HEK293 (cell line): ENCODE data around the gene NT5C2.

Source experiments
- CTCF ChIA-PET: fragments of 350-600 bp; formaldehyde crosslinking; extraction: SDS; loops from one replicate; lab custom pipeline; 2021; ENCODE audit warnings: antibody characterized with exemption; lab: Yijun Ruan, JAX
- POLR2A ChIA-PET: fragments of 300-600 bp; formaldehyde crosslinking; extraction: SDS; loops from one replicate; lab custom pipeline; 2020; ENCODE audit warnings: antibody characterized with exemption, inconsistent platforms; lab: Yijun Ruan, JAX
- H3K27ac ChIP-seq: fragments of 200-500 bp; sonication (Bioruptor generic); 2 replicates; pipeline ENCODE4 v1.5.1; 2014; ENCODE audit warnings: low read depth, low read length, control low read depth, inconsistent platforms; ENCODE audit errors: extremely low read depth
- H3K36me3 ChIP-seq, 2 experiments: fragments of 200-500 bp in 1 of 2; sonication (Bioruptor generic) in 1 of 2; 1 replicate in 1 of 2; 2 replicates in 1 of 2; pipeline ENCODE4 v1.5.1; 2014 to 2017; ENCODE audit warnings: inconsistent platforms in 2 of 2, low read length in 2 of 2; ENCODE audit not compliant: control insufficient read depth in 2 of 2, insufficient read depth in 1 of 2
- H3K4me1 ChIP-seq: fragments of 200-500 bp; sonication (Bioruptor generic); 2 replicates; pipeline ENCODE4 v1.5.1; 2014; ENCODE audit warnings: mild to moderate bottlenecking, low read length, inconsistent platforms; ENCODE audit not compliant: control insufficient read depth, insufficient read depth
- H3K4me3 ChIP-seq: 2 replicates; pipeline ENCODE4 v1.5.1; 2011; ENCODE audit warnings: low read depth, mild to moderate bottlenecking, control low read depth, low read length, moderate library complexity
- H3K9me3 ChIP-seq: fragments of 200-500 bp; sonication (Bioruptor generic); 2 replicates; pipeline ENCODE4 v1.5.1; 2014; ENCODE audit warnings: low read depth, low read length, inconsistent platforms; ENCODE audit not compliant: control insufficient read depth, insufficient read depth
- KLF7 ChIP-seq: fragments of 450-650 bp; formaldehyde crosslinking; IDR thresholded peaks from 2 replicates; pipeline ENCODE4 v1.5.1; 2016; ENCODE audit warnings: missing biosample characterization, missing genetic modification characterization, borderline replicate concordance
- KLF8 ChIP-seq: fragments of 450-650 bp; formaldehyde crosslinking; IDR thresholded peaks from 2 replicates; pipeline ENCODE4 v1.5.1; 2016; ENCODE audit warnings: missing biosample characterization, missing genetic modification characterization
- WT1 ChIP-seq: fragments of 450-650 bp; formaldehyde crosslinking; IDR thresholded peaks from 2 replicates; pipeline ENCODE4 v1.5.1; 2016; ENCODE audit warnings: missing biosample characterization, missing genetic modification characterization
- ZBTB49 ChIP-seq: fragments of 450-650 bp; formaldehyde crosslinking; IDR thresholded peaks from 2 replicates; pipeline ENCODE4 v1.5.1; 2016; ENCODE audit warnings: missing biosample characterization, missing genetic modification characterization, low read depth
- ZFP69B ChIP-seq: fragments of 450-650 bp; formaldehyde crosslinking; IDR thresholded peaks from 2 replicates; pipeline ENCODE4 v1.5.1; 2016; ENCODE audit warnings: missing biosample characterization, missing genetic modification characterization
- ZNF2 ChIP-seq: fragments of 450-650 bp; formaldehyde crosslinking; IDR thresholded peaks from 2 replicates; pipeline ENCODE4 v1.5.1; 2016; ENCODE audit warnings: missing biosample characterization, missing genetic modification characterization
- ZNF211 ChIP-seq: fragments of 450-650 bp; formaldehyde crosslinking; IDR thresholded peaks from 2 replicates; pipeline ENCODE4 v1.5.1; 2016; ENCODE audit warnings: low read depth, missing biosample characterization, missing genetic modification characterization
- ZNF280C ChIP-seq: fragments of 450-650 bp; formaldehyde crosslinking; IDR thresholded peaks from 2 replicates; pipeline ENCODE4 v1.5.1; 2016; ENCODE audit warnings: missing biosample characterization, missing genetic modification characterization
- ZNF292 ChIP-seq: fragments of 450-650 bp; formaldehyde crosslinking; IDR thresholded peaks from 2 replicates; pipeline ENCODE4 v1.5.1; 2016; ENCODE audit warnings: low read depth, missing biosample characterization, missing genetic modification characterization, borderline replicate concordance
- ZNF394 ChIP-seq: fragments of 450-650 bp; formaldehyde crosslinking; IDR thresholded peaks from 2 replicates; pipeline ENCODE4 v1.5.1; 2016; ENCODE audit warnings: missing biosample characterization, missing genetic modification characterization, mild to moderate bottlenecking, moderate library complexity, borderline replicate concordance
- ZNF513 ChIP-seq: fragments of 450-650 bp; IDR thresholded peaks from 2 replicates; pipeline ENCODE4 v1.5.1; 2018; ENCODE audit warnings: missing biosample characterization, missing genetic modification characterization
- ZNF791 ChIP-seq: fragments of 450-650 bp; formaldehyde crosslinking; IDR thresholded peaks from 2 replicates; pipeline ENCODE4 v1.5.1; 2016; ENCODE audit warnings: missing biosample characterization, missing genetic modification characterization
- ZNF792 ChIP-seq: fragments of 450-650 bp; formaldehyde crosslinking; IDR thresholded peaks from 2 replicates; pipeline ENCODE4 v1.5.1; 2016; ENCODE audit warnings: missing biosample characterization, missing genetic modification characterization
- ZSCAN23 ChIP-seq: fragments of 450-650 bp; formaldehyde crosslinking; IDR thresholded peaks from 2 replicates; pipeline ENCODE4 v1.5.1; 2016; ENCODE audit warnings: missing biosample characterization, missing genetic modification characterization
- ZSCAN5A ChIP-seq: fragments of 450-650 bp; formaldehyde crosslinking; IDR thresholded peaks from 2 replicates; pipeline ENCODE4 v1.5.1; 2016; ENCODE audit warnings: missing biosample characterization, missing genetic modification characterization
- TF ChIP-seq, protein P1 (sequence below): fragments of 450-650 bp; formaldehyde crosslinking; IDR thresholded peaks from 2 replicates; pipeline ENCODE4 v1.5.1; 2016; ENCODE audit warnings: missing biosample characterization, missing genetic modification characterization
- TF ChIP-seq, protein P2 (sequence below): fragments of 450-650 bp; formaldehyde crosslinking; IDR thresholded peaks from 2 replicates; pipeline ENCODE4 v1.5.1; 2016; ENCODE audit warnings: missing biosample characterization, missing genetic modification characterization
- TF ChIP-seq, protein P3 (sequence below): fragments of 450-650 bp; formaldehyde crosslinking; IDR thresholded peaks from 2 replicates; pipeline ENCODE4 v1.5.1; 2016; ENCODE audit warnings: missing biosample characterization, missing genetic modification characterization
- TF ChIP-seq, protein P4 (sequence below): fragments of 450-650 bp; formaldehyde crosslinking; IDR thresholded peaks from 2 replicates; pipeline ENCODE4 v1.5.1; 2016; ENCODE audit warnings: missing biosample characterization, missing genetic modification characterization
- TF ChIP-seq, protein P5 (sequence below): fragments of 450-650 bp; formaldehyde crosslinking; IDR thresholded peaks from 2 replicates; pipeline ENCODE4 v1.5.1; 2016; ENCODE audit warnings: missing biosample characterization, missing genetic modification characterization, borderline replicate concordance

Gene NT5C2

DNA sequence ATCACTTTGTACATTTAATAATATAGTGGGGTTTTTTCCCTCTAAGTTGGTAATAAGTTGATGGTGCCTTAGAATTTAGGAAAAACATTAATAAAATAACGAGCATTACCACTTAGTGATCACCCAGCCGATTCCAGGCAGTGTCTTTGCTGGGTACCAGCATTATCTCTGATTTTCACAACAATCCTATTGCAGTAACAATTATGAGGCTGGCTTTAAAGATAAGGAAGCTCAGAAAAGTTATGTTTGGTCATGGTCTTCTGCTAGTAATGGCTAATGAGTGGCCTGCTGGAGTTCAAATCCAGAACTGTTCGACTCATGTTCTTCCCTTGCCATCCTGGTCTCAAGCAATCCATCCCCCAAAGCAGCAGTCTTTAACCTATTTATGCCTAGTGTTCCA lies 147.1 kb downstream of the NT5C2 start:
- CTCF ChIA-PET = interaction anchor here (0.7 kb wide), 1 partner anchor 367 kb away, joined by 3 read pairs; no protein-coding TSS in a partner anchor
- TF ChIP-seq ZSCAN23 (tag by site-specific recombination) = no peak
- TF ChIP-seq KLF8 = no peak
- TF ChIP-seq ZNF791 (tag by site-specific recombination) = no peak
- no peak for TF ChIP-seq ZNF2
- TF ChIP-seq ZFP69B (tag by site-specific recombination) = no peak
- TF ChIP-seq, protein P1, sequence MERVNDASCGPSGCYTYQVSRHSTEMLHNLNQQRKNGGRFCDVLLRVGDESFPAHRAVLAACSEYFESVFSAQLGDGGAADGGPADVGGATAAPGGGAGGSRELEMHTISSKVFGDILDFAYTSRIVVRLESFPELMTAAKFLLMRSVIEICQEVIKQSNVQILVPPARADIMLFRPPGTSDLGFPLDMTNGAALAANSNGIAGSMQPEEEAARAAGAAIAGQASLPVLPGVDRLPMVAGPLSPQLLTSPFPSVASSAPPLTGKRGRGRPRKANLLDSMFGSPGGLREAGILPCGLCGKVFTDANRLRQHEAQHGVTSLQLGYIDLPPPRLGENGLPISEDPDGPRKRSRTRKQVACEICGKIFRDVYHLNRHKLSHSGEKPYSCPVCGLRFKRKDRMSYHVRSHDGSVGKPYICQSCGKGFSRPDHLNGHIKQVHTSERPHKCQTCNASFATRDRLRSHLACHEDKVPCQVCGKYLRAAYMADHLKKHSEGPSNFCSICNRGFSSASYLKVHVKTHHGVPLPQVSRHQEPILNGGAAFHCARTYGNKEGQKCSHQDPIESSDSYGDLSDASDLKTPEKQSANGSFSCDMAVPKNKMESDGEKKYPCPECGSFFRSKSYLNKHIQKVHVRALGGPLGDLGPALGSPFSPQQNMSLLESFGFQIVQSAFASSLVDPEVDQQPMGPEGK (tag by site-specific recombination) = no peak
- no peak for TF ChIP-seq ZNF280C (tag by site-specific recombination)
- no peak for TF ChIP-seq ZBTB49 (tag by site-specific recombination)
- TF ChIP-seq, protein P2, sequence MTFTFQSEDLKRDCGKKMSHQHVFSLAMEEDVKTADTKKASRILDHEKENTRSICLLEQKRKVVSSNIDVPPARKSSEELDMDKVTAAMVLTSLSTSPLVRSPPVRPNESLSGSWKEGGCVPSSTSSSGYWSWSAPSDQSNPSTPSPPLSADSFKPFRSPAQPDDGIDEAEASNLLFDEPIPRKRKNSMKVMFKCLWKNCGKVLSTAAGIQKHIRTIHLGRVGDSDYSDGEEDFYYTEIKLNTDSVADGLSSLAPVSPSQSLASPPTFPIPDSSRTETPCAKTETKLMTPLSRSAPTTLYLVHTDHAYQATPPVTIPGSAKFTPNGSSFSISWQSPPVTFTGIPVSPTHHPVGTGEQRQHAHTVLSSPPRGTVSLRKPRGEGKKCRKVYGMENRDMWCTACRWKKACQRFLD (tag by site-specific recombination) = no peak
- no peak for TF ChIP-seq ZNF513 (tag by site-specific recombination)
- no peak for TF ChIP-seq KLF7 (tag by site-specific recombination)
- TF ChIP-seq ZSCAN5A (tag by site-specific recombination) = no peak
- no peak for TF ChIP-seq WT1
- TF ChIP-seq ZNF394 (tag by site-specific recombination) = no peak
- no peak for TF ChIP-seq ZNF211 (tag by site-specific recombination)
- no peak for TF ChIP-seq ZNF792 (tag by site-specific recombination)
- TF ChIP-seq, protein P3, sequence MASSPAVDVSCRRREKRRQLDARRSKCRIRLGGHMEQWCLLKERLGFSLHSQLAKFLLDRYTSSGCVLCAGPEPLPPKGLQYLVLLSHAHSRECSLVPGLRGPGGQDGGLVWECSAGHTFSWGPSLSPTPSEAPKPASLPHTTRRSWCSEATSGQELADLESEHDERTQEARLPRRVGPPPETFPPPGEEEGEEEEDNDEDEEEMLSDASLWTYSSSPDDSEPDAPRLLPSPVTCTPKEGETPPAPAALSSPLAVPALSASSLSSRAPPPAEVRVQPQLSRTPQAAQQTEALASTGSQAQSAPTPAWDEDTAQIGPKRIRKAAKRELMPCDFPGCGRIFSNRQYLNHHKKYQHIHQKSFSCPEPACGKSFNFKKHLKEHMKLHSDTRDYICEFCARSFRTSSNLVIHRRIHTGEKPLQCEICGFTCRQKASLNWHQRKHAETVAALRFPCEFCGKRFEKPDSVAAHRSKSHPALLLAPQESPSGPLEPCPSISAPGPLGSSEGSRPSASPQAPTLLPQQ (tag by site-specific recombination) = no peak
- TF ChIP-seq, protein P4, sequence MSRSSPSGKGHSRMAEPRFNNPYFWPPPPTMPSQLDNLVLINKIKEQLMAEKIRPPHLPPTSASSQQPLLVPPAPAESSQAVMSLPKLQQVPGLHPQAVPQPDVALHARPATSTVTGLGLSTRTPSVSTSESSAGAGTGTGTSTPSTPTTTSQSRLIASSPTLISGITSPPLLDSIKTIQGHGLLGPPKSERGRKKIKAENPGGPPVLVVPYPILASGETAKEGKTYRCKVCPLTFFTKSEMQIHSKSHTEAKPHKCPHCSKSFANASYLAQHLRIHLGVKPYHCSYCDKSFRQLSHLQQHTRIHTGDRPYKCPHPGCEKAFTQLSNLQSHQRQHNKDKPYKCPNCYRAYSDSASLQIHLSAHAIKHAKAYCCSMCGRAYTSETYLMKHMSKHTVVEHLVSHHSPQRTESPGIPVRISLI = no peak
- TF ChIP-seq, protein P5, sequence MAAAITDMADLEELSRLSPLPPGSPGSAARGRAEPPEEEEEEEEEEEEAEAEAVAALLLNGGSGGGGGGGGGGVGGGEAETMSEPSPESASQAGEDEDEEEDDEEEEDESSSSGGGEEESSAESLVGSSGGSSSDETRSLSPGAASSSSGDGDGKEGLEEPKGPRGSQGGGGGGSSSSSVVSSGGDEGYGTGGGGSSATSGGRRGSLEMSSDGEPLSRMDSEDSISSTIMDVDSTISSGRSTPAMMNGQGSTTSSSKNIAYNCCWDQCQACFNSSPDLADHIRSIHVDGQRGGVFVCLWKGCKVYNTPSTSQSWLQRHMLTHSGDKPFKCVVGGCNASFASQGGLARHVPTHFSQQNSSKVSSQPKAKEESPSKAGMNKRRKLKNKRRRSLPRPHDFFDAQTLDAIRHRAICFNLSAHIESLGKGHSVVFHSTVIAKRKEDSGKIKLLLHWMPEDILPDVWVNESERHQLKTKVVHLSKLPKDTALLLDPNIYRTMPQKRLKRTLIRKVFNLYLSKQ = no peak
- no peak for TF ChIP-seq ZNF292
- Histone ChIP-seq H3K4me3 (no peak overlapping the region), H3K9me3 (no peaks in the 10 kb centered on the region), H3K27ac (no peak overlapping the region), H3K4me1 (no peaks in the 10 kb centered on the region), H3K36me3 (no peaks in the 10 kb centered on the region)
- POLR2A ChIA-PET = no interaction called here
